Skeletal muscle tissue (tissue), 4 donors: ENCODE measurements around the gene EIPR1. TPM values are rescaled to one million over a fixed set of nuclear protein-coding genes. Genes with fewer than 3 reads are reported as not detected.
"Not testable (repeated sequence)": the region's sequence is repeated elsewhere in the genome, so short reads cannot be mapped to it uniquely, and the experiment has no call there.

ENCODE experiments used
- H3K27ac ChIP-seq: one replicate; pipeline ENCODE4 v1.7.0; 2013; ENCODE audit warnings: mild to moderate bottlenecking, low read depth, low read length, inconsistent platforms
- H3K27me3 ChIP-seq, 3 donors: one replicate each; pipeline ENCODE4 v1.7.0; 2013; ENCODE audit warnings: low read length in 3 of 3; ENCODE audit not compliant: control insufficient read depth in 3 of 3, insufficient read depth in 3 of 3
- H3K36me3 ChIP-seq, 3 donors: one replicate each; pipeline ENCODE4 v1.7.0; 2013; ENCODE audit warnings: low read length in 3 of 3; ENCODE audit not compliant: control insufficient read depth in 3 of 3, insufficient read depth in 3 of 3
- H3K4me1 ChIP-seq, 3 donors: one replicate each; pipeline ENCODE4 v1.7.0; 2013; ENCODE audit warnings: low read length in 3 of 3, mild to moderate bottlenecking in 3 of 3; ENCODE audit not compliant: control insufficient read depth in 3 of 3, insufficient read depth in 3 of 3
- H3K4me3 ChIP-seq, 3 donors: one replicate each; pipeline ENCODE4 v1.7.0; 2013; ENCODE audit warnings: low read length in 3 of 3
- H3K9ac ChIP-seq, 3 donors: one replicate each; pipeline ENCODE4 v1.7.0; 2013; ENCODE audit warnings: low read length in 3 of 3, mild to moderate bottlenecking in 3 of 3, moderate library complexity in 2 of 3, low read depth in 1 of 3
- H3K9me3 ChIP-seq, 3 donors: one replicate each; pipeline ENCODE4 v1.7.0; 2013; ENCODE audit warnings: low read length in 3 of 3; ENCODE audit not compliant: control insufficient read depth in 3 of 3
- total RNA-seq: library from RNA; depleted of rRNA; stranded (reverse); fragments of >200 nt; gene quantifications from one replicate; pipeline ENCODE4 v1.2.3, GENCODE V29; 2014
- donor health status: Osteomylitis.

The EIPR1 gene
- total RNA-seq, 1 donor from 2014 or later = 12.0 TPM

DNA sequence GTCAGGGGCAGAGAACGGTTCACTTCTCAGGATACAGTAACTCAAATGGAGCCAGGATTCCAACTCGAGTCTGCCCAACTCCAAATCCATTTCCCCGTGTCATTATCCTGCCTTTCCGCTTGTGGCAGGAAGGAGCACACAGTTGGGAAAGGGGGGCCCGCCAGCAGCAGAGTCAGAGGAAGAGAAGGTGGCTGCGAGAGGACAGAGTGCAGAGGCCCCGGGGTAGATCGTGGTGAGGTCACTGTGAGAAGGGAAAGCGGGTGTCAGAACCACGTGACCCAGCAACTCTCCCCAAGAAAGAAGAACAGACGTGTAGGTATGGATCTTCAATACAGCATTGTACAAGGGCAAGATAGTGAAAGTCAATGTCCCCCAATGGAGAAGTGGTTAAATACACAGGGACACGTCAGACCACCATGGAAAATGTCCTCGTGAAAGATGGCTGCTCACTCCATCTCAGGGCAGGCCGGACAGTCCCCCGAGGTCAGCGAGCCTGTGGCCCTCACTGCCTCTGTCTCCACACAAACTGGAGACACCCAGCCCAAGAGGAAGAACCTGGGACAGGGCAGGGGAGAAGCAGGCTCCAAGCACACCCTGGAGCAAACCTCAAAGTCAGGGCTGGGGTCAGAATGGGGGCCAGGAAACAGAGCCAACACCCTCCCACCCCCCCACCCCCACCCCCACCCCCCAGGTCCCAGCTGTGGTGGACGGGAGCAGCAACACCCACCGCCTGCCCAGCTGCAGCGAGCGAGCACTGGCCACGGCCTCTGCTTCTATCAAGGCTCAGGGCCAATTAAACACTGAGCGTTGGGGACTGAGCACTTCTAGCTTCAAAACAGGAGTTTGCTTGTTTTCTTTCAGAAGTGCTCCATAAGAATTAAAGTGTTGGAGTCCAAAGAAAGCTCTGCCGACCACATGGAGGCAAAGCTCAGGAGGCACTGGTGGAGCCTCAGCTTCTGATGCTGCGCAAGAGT is 92.7 kb downstream of the EIPR1 start:
- no peaks in the 10 kb centered on the region for H3K9me3 ChIP-seq
- no peak overlapping the region for H3K27ac ChIP-seq
- no peaks in the 10 kb centered on the region for H3K27me3 ChIP-seq

GRCh38 chr2:3283876-3284656 is 93.6 kb downstream of the EIPR1 start:
- H3K4me1 ChIP-seq = peaks cover 6 to 14% (median 6%) of the 10 kb centered on the region in 3 donors
- H3K9ac ChIP-seq, H3K9me3 ChIP-seq, H3K4me3 ChIP-seq, H3K27ac ChIP-seq, H3K36me3 ChIP-seq, H3K27me3 ChIP-seq: not testable (repeated sequence)

More for the DNA sequence above, 92.7 kb downstream of the EIPR1 start:
- H3K4me3 ChIP-seq = no peak overlapping the region
- no peaks in the 10 kb centered on the region for H3K36me3 ChIP-seq
- no peak overlapping the region for H3K9ac ChIP-seq
- peaks cover 6 to 14% (median 6%) of the 10 kb centered on the region in 3 donors for H3K4me1 ChIP-seq

DNA sequence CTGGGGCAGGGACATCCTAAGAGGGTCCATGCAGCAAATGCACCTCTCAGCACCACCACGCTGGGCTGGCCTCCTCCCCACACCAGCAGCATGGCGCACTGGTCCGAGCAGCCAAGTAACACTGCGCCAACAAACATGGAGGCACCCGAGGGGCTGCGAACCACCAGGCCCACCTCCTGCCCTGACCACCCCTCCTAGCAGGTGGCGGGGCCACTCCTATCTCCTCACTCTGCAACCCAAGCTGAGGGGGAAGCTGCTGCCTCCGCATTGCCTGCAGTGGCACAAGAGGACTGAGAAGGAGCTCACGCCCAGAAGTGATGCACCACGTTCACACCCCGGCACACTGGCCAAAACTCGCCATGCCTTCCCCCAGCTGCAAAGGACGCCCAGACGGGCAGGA is 94.4 kb downstream of the EIPR1 start:
- Histone ChIP-seq H3K27ac (no peak overlapping the region), H3K4me3 (peak overlapping the region in 2 of 3 donors; percentile 48), H3K9me3 (no peaks in the 10 kb centered on the region), H3K36me3 (no peaks in the 10 kb centered on the region), H3K9ac (peak overlapping the region in 1 of 3 donors; percentile 68), H3K4me1 (peaks cover 6 to 14% (median 6%) of the 10 kb centered on the region in 3 donors), H3K27me3 (no peaks in the 10 kb centered on the region)

DNA sequence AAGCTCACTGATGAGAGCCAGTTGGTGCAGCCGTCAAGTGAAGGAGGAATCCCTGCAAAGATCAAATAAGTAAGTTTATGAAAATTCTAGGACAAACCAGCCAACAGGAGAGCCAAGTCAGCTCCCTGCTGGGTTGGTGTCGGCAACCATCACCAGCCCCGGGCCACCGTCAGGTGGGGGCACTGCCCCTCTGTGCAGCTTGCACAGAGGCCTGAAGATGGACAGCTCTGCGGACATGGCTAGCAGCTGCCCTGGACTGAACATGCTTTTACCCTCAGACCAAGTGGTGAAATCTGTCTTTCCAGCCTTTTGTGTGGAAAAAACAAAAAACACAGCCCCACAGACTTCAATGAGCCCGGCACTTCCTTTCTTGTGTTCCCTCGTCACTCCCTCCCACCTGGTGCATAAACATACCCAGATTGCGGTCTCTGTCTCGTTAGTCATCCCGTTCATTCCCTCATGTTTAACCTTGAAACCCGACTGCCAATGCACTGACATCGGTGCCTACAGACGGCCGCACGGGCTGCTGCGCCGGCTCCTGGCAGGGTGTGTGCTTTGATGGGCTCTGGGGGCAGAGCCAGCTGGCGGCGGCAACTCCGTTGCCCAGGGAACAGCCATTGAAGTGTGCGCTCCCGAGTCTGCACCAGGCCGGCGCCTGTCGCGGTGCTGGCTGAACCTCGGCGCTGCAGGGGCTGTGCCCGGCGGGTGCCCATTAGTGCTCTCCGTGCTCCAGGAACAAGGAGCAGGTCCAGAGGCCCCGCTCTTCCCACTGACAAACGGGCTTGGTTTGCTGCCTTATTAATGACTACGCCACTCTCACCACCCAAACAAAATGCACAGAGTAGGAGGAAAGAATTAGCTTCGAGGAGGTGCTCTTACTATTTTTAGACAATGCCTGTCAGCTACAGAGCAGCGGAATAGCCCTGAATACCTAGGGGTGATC is 95.3 kb downstream of the EIPR1 start:
- H3K36me3 ChIP-seq = no peaks in the 10 kb centered on the region
- no peak overlapping the region for H3K27ac ChIP-seq
- H3K9ac ChIP-seq = peak overlapping the region in 1 of 3 donors; percentile 68
- no peaks in the 10 kb centered on the region for H3K27me3 ChIP-seq
- no peaks in the 10 kb centered on the region for H3K9me3 ChIP-seq
- peaks cover 6 to 14% (median 6%) of the 10 kb centered on the region in 3 donors for H3K4me1 ChIP-seq
- H3K4me3 ChIP-seq = peak overlapping the region; percentile 48 to 58 (median 48)

- H3K4me3 ChIP-seq = no peak overlapping the region
- H3K27ac ChIP-seq = no peak overlapping the region
- H3K4me1 ChIP-seq = peaks cover 6 to 14% (median 6%) of the 10 kb centered on the region in 3 donors
- H3K9me3 ChIP-seq = no peaks in the 10 kb centered on the region
- no peaks in the 10 kb centered on the region for H3K36me3 ChIP-seq
- no peaks in the 10 kb centered on the region for H3K27me3 ChIP-seq
- no peak overlapping the region for H3K9ac ChIP-seq
Measured at GRCh38 chr2:3280683-3281520, 96.7 kb downstream of the EIPR1 start.

GRCh38 chr2:3280197-3280596 is 97.4 kb downstream of the EIPR1 start:
- Histone ChIP-seq H3K27ac (no peak overlapping the region), H3K9ac (no peak overlapping the region), H3K4me1 (peaks cover 6 to 14% (median 6%) of the 10 kb centered on the region in 3 donors), H3K27me3 (no peaks in the 10 kb centered on the region), H3K36me3 (no peaks in the 10 kb centered on the region), H3K9me3 (no peaks in the 10 kb centered on the region), H3K4me3 (no peak overlapping the region)

- Histone ChIP-seq H3K36me3 (no peaks in the 10 kb centered on the region), H3K27ac (no peak overlapping the region), H3K9ac (no peak overlapping the region), H3K4me1 (peaks cover 6 to 14% (median 6%) of the 10 kb centered on the region in 3 donors), H3K27me3 (no peaks in the 10 kb centered on the region), H3K4me3 (no peak overlapping the region), H3K9me3 (no peaks in the 10 kb centered on the region)
Measured at GRCh38 chr2:3279236-3279960, 98.2 kb downstream of the EIPR1 start.

GRCh38 chr2:3278521-3279218 is 98.9 kb downstream of the EIPR1 start:
- H3K4me1 ChIP-seq = peaks cover 6 to 14% (median 6%) of the 10 kb centered on the region in 3 donors
- H3K27me3 ChIP-seq = no peaks in the 10 kb centered on the region
- H3K36me3 ChIP-seq = no peaks in the 10 kb centered on the region
- H3K9ac ChIP-seq = no peak overlapping the region
- no peaks in the 10 kb centered on the region for H3K9me3 ChIP-seq
- H3K27ac ChIP-seq = no peak overlapping the region
- no peak overlapping the region for H3K4me3 ChIP-seq
